GM19025 (cell line): ENCODE data around the gene REX1BD.
"Not testable (repeated sequence)": the region's sequence is repeated elsewhere in the genome, so short reads cannot be mapped to it uniquely, and the experiment has no call there.

ENCODE experiments used
- ATAC-seq: cut with Tn5 transposase; IDR thresholded peaks from one replicate; pipeline ENCODE4 v1.9.1; 2021; ENCODE audit warnings: mild to moderate bottlenecking, low read depth, moderate library complexity; ENCODE audit not compliant: unreplicated experiment

REX1BD gene

GRCh38 chr19:18576383-18576782 is 12.2 kb upstream of the REX1BD start:
- ATAC-seq, result no peak

- ATAC-seq, result no peak
These were observed 11.2 kb upstream of the REX1BD start for GRCh38 chr19:18577365-18577914.

- ATAC-seq, result no peak
These were observed 8.3 kb upstream of the REX1BD start for GRCh38 chr19:18580311-18580710.

- ATAC-seq, result no peak
These were observed 2.3 kb upstream of the REX1BD start for GRCh38 chr19:18586306-18586705.

GRCh38 chr19:18587561-18587960 is 1.0 kb upstream of the REX1BD start:
- no peak for ATAC-seq

- no peak for ATAC-seq
These were observed 512 bp upstream of the REX1BD start for GRCh38 chr19:18587962-18588610.

GRCh38 chr19:18589380-18590272 is 1.0 kb downstream of the REX1BD start:
- ATAC-seq, result peak; percentile 8

- no peak for ATAC-seq
These were observed 2.0 kb downstream of the REX1BD start for GRCh38 chr19:18590273-18591272.

GRCh38 chr19:18591735-18592385 is 3.3 kb downstream of the REX1BD start:
- no peak for ATAC-seq

- ATAC-seq, result not testable (repeated sequence)
These were observed 4.1 kb downstream of the REX1BD start for GRCh38 chr19:18592732-18593131.

GRCh38 chr19:18593367-18594095 is 4.9 kb downstream of the REX1BD start:
- no peak for ATAC-seq

- no peak for ATAC-seq
These were observed 5.7 kb downstream of the REX1BD start for GRCh38 chr19:18594096-18594823.

- ATAC-seq, result no peak
These were observed 6.3 kb downstream of the REX1BD start for GRCh38 chr19:18594824-18595373.

- no peak for ATAC-seq
These were observed 6.9 kb downstream of the REX1BD start for GRCh38 chr19:18595475-18595874.

- no peak for ATAC-seq
These were observed 8.2 kb downstream of the REX1BD start for GRCh38 chr19:18596752-18597157.

GRCh38 chr19:18597809-18598660 is 9.4 kb downstream of the REX1BD start:
- ATAC-seq, result no peak

GRCh38 chr19:18599485-18599884 is 10.9 kb downstream of the REX1BD start:
- ATAC-seq, result no peak
